H1 (cell line): Measurements from ENCODE around the gene ALPG. TPM values are rescaled to one million over a fixed set of nuclear protein-coding genes. Genes with fewer than 3 reads are reported as not detected.

Experiments used
- JUN ChIP-seq: IDR thresholded peaks from 2 replicates; pipeline ENCODE4 v1.6.1; 2011; ENCODE audit warnings: low read depth, mild to moderate bottlenecking, improper control_type of control experiment, low read length
- NANOG ChIP-seq: IDR thresholded peaks from 2 replicates; pipeline ENCODE4 v1.6.1; 2011; ENCODE audit warnings: low read length, low read depth, mild to moderate bottlenecking, inconsistent platforms; ENCODE audit not compliant: insufficient read depth, poor library complexity, severe bottlenecking
- SIRT6 ChIP-seq: IDR thresholded peaks from one replicate; pipeline ENCODE4 v1.7.1; 2012; ENCODE audit warnings: low read length, inconsistent platforms
- USF2 ChIP-seq: IDR thresholded peaks from 2 replicates; pipeline ENCODE4 v1.6.1; 2011; ENCODE audit warnings: low read length, improper control_type of control experiment
- polyA plus RNA-seq, 7 experiments: library from polyadenylated mRNA; depleted of rRNA in 3 of 7; stranded (reverse) in 5 of 7; unstranded in 2 of 7; fragments of >200 nt in 5 of 7; fragments of 200-250 nt in 2 of 7; gene quantifications; 1 replicate in 5 of 7; 2 replicates in 1 of 7; 4 replicates in 1 of 7; pipeline versions ENCODE4 v1.2.1 to v1.2.3, GENCODE V29; 2011 to 2013; ENCODE audit warnings: missing spikeins in 2 of 7, mixed read lengths in 2 of 7
- small RNA-seq: library from polyadenylated mRNA; stranded (forward); fragments of <200 nt; extraction: miRNeasy Mini kit (QIAGEN cat#:217004); gene quantifications from one replicate; pipeline ENCODE3, GENCODE V24; 2013; ENCODE audit not compliant: insufficient read depth
- total RNA-seq: library from RNA; stranded (reverse); fragmentation: NEBNext Ultra II Directional; extraction: Animal tissue kit (Norgen Biotek cat#: 25700); gene quantifications from 2 replicates; pipeline ENCODE4 v1.2.1, GENCODE V29; 2021

Gene ALPG
- total and polyA plus RNA-seq, 2 of the 8 experiments (the other 6 are each of a cell fraction or from before 2014, with no cell fraction given) = 0.56 to 2.1 TPM

GRCh38 chr2:232460171-232460570 lies 53.5 kb downstream of the ALPG start (continued):
- TF ChIP-seq USF2 = no peak
- TF ChIP-seq JUN = no peak
- TF ChIP-seq SIRT6 = no peak
- no peak for TF ChIP-seq NANOG

Small RNAs within 50 kb of the gene (small RNA-seq; reads per million reads assigned to genes)
- not detected for gene AC068134.4

Other genes with a start within 250 kb of the ALPG start
- 0.15 TPM in 1 of 2 replicates, not detected in the other for gene ALPP, start 28.1 kb upstream of the ALPG start, total RNA-seq
- gene ALPP, start 28.1 kb upstream of the ALPG start, polyA plus RNA-seq (2011; rRNA removed) = 0.15 and 0.20 TPM in 2 replicates
- gene ALPI, start 49.3 kb downstream of the ALPG start, total RNA-seq = not detected in 2 replicates
- not detected in 2 replicates for gene ALPI, start 49.3 kb downstream of the ALPG start, polyA plus RNA-seq (2011; rRNA removed)
- 6.5 and 7.7 TPM in 2 replicates for gene ECEL1, start 81.0 kb downstream of the ALPG start, total RNA-seq
- 20.2 and 27.9 TPM in 2 replicates for gene ECEL1, start 81.0 kb downstream of the ALPG start, polyA plus RNA-seq (2011; rRNA removed)
- not detected in 2 replicates for gene PRSS56, start 113.5 kb downstream of the ALPG start, total RNA-seq
- gene PRSS56, start 113.5 kb downstream of the ALPG start, polyA plus RNA-seq (2011; rRNA removed) = 0.03 and 0.11 TPM in 2 replicates
- not detected in 2 replicates for gene CHRND, start 119.3 kb downstream of the ALPG start, total RNA-seq
- 0.11 and 0.24 TPM in 2 replicates for gene CHRND, start 119.3 kb downstream of the ALPG start, polyA plus RNA-seq (2011; rRNA removed)
- not detected in 2 replicates for gene CHRNG, start 132.8 kb downstream of the ALPG start, total RNA-seq
- gene CHRNG, start 132.8 kb downstream of the ALPG start, polyA plus RNA-seq (2011; rRNA removed) = 0.05 TPM in 2 replicates
- gene TIGD1, start 143.7 kb downstream of the ALPG start, total RNA-seq = 7.9 and 8.3 TPM in 2 replicates
- 4.2 and 4.7 TPM in 2 replicates for gene TIGD1, start 143.7 kb downstream of the ALPG start, polyA plus RNA-seq (2011; rRNA removed)
- gene EIF4E2, start 143.8 kb downstream of the ALPG start, total RNA-seq = 114 and 116 TPM in 2 replicates
- 38.0 and 39.4 TPM in 2 replicates for gene EIF4E2, start 143.8 kb downstream of the ALPG start, polyA plus RNA-seq (2011; rRNA removed)
- gene EFHD1, start 226.8 kb downstream of the ALPG start, total RNA-seq = 1.5 and 3.4 TPM in 2 replicates
- gene EFHD1, start 226.8 kb downstream of the ALPG start, polyA plus RNA-seq (2011; rRNA removed) = 4.5 and 5.3 TPM in 2 replicates